HG03139 (cell line): Measurements from ENCODE around the gene IL25.
"Not testable (repeated sequence)": the region's sequence is repeated elsewhere in the genome, so short reads cannot be mapped to it uniquely, and the experiment has no call there.

Experiments
- ATAC-seq: cut with Tn5 transposase; IDR thresholded peaks from one replicate; pipeline ENCODE4 v1.9.1; 2021; ENCODE audit not compliant: unreplicated experiment

IL25 gene

DNA sequence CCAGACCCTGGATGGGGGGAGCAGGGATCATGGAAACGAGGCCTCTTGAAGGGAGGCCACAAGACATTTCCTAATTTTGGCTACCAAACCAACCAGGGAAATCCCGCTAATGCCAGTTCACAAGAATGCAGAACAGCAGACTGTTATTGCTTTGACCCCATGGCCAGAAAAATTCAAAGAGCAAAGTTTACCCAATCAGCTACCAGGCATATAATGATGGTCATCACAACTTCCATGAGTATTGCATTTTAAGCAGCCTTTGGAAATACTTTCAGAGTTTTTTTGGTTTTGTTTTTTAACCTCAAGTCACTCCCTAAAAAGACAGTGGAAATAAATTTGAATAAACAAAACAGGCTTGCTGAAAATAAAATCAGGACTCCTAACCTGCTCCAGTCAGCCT is at the start of gene IL25:
Gene IL25, plus strand, starts transcription at position 301 of the 400 bp plus-strand sequence.
- ATAC-seq: no peak

DNA sequence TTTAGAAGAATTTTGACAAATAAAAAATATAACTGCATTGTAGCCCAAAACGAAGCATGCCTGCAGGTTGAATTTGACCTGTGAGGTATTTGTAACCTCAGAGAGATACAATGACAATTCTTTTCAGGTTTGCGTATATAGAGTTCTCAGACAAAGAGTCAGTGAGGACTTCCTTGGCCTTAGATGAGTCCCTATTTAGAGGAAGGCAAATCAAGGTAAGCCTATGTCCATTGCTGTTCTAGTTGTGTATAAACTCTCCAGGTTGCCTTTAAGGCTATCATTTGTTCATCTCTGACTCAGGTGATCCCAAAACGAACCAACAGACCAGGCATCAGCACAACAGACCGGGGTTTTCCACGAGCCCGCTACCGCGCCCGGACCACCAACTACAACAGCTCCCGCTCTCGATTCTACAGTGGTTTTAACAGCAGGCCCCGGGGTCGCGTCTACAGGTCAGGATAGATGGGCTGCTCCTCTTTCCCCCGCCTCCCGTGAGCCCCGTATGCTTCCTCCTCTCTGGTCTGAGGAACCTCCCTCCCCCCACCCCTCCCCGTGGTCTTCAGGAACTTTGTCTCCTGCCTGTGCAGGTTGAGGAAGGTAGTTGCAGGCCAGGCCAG is 48.7 kb upstream of the IL25 start:
- no peak for ATAC-seq

DNA sequence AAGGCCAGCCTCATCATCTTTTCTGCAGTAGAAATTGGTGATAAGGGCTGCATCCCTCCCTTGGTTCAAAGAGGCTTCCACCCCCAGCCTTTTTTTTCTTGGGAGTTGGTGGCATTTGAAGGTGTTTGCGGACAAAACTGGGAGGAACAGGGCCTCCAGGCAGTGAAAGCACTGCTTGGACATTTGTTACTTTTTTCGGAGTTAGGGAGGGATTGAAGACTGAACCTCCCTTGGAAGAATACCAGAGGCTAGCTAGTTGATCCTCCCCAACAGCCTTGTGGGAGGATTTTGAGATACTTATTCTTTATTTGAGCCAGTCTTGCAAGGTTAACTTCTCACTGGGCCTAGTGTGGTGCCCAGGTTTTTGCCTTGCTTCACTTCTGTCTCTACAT is 48.2 kb upstream of the IL25 start:
- ATAC-seq: no peak

DNA sequence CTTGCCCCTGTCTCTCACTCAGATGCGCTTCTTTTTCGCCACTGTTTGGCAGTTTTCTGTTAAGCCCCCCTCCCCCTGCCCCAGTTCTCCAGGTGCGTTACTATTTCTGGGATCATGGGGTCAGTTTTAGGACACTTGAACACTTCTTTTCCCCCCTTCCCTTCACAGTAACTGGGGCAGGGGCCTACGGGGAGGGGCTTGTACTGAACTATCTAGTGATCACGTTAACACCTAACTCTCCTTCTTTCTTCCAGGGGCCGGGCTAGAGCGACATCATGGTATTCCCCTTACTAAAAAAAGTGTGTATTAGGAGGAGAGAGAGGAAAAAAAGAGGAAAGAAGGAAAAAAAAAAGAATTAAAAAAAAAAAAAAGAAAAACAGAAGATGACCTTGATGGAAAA is 47.6 kb upstream of the IL25 start:
- no peak for ATAC-seq

DNA sequence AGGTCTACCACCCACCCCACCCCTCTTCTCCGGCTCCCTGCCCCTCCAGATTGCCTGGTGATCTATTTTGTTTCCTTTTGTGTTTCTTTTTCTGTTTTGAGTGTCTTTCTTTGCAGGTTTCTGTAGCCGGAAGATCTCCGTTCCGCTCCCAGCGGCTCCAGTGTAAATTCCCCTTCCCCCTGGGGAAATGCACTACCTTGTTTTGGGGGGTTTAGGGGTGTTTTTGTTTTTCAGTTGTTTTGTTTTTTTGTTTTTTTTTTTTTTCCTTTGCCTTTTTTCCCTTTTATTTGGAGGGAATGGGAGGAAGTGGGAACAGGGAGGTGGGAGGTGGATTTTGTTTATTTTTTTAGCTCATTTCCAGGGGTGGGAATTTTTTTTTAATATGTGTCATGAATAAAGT is 46.9 kb upstream of the IL25 start:
- not testable (repeated sequence) for ATAC-seq

DNA sequence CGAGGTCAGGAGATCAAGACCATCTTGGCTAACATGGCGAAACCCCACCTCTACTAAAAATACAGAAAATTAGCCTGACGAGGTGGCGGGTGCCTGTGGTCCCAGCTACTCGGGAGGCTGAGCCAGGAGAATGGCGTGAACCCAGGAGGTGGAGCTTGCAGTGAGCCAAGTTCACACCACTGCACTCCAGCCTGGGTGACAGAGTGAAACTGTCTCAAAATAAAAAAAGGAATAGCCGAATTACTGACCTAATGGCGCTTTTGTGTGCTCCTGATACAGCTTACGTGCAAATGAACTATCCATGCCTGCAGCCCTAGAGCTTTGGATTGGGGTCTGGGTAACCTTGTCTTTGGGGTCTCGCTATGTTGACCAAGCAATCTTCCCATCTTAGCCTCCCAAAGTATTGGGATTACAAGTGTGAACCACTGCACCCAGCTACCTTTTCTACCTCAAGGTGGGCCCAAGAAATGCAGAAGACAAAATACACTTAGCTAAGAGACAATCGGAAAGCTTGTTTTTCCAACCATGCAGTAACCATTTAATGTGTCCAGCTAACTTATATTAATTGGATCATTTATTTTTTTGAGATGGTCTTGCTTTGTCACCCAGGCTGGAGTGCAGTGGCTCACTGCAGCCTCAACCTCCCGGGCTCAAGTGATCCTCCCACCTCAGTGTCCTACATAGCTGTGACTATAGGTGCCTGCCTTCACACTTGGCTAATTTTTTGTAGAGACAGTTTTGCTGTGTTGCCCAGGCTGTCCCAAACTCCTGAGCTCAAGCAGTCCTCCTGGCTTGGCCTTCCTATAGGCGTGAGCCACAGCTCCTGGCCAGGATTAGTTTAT is 45.9 kb upstream of the IL25 start:
- ATAC-seq: no peak

DNA sequence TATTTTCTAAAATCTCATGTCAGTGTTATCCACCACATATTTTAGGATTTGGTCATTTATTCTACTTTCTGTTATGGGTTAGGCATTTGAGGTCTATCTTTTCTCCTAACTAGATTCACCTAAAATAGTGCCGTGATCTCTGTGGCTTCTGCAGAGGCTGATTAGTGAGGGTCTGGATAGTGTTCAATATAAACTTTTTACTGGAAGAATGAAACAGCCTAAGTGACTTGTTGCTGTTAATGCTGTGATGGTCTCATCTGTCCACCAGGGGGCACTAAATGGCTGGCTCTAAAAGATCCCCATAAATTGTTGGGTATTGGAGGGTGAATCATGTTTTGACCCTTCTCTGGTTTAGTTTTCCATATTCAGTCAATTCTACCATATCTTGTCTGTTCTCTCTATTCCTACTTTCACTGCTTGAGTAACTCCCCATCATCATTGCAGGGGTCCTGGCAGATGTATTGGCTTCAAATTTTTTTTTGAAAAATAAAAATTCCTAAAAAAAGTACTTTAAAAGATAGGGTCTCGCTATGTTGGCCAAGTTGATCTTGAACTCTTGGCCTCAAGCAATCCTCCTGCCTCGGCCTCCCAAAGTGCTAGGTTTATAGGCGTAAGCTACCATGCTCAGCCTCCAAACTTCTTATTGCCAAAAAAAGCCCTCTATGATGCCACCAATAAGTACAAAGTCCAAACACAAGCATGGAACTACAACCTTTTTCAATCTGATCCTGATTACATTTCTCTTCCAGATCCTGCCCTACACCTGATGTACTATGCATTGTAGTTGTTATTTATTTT is 44.5 kb upstream of the IL25 start:
- ATAC-seq: no peak

DNA sequence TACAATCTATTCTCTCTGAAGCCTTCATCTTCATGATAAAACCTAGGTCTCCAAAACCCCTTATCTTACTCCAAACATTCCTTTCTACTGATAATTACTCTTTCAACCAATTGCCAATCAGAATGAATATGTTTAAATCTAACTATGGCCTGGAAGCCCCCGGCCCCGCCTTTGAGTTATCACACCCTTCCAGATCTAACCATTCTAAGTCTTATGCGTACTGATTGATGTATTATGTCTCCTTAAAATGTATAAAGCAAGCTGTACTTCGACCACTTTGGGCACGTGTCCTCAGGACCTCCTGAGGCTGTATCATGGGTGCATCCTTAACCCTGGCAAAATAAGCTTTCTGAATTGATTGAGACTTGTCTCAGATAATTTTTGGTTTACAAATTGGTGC is 37.0 kb upstream of the IL25 start:
- ATAC-seq: no peak

DNA sequence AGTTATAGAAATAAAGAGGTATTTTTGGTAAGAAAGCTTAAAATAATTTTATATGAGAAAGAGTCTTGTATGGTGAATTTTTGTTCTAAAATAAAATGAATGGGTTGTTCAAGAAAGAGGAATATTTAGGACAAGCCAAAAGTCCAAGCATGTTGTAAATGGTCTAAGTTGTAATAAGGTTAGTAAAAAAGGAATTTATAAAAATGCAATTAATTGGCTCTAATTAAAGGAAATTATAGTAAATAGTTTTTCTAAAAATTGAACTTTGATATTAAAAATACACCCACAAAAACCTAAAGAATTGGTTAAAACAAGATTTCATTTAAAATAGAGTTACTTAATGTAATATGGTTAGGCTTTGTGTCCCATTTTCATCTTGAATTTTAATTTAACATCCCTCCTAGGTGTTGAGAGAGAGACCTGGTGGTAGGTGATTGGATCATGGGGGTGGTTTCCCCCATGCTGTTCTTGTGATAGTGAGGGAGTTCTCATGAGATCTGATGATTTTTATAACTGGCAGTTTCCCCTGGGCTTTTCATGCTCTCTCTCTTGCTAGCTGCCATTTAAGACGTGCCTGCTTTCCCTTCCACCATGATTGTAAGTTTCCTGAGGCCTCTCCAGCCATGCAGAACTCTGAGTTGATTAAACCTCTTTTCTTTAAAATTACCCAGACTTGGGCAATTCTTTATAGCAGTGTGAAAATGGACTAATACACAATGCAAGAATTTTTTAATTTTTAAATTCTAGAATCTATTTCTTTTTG is 32.9 kb upstream of the IL25 start:
- ATAC-seq: no peak

DNA sequence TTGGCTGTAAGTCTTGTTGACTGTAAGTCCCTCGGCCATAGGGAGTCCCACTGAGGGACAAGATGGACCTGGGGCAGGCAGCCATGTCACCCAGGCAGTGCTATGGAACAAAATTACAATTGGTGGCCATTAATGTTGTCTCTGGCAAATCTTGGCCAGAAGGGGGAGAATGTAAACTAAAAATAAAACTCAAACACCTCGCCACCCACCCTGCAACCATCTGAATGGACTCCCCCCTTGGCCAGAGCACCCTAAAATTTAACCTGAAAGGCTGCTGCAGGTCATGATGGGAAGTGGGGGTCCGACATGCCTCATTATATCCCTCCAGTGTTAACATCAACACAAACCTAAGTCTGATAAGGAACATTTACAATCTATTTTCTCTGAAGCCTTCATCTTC is 28.1 kb upstream of the IL25 start:
- no peak for ATAC-seq

DNA sequence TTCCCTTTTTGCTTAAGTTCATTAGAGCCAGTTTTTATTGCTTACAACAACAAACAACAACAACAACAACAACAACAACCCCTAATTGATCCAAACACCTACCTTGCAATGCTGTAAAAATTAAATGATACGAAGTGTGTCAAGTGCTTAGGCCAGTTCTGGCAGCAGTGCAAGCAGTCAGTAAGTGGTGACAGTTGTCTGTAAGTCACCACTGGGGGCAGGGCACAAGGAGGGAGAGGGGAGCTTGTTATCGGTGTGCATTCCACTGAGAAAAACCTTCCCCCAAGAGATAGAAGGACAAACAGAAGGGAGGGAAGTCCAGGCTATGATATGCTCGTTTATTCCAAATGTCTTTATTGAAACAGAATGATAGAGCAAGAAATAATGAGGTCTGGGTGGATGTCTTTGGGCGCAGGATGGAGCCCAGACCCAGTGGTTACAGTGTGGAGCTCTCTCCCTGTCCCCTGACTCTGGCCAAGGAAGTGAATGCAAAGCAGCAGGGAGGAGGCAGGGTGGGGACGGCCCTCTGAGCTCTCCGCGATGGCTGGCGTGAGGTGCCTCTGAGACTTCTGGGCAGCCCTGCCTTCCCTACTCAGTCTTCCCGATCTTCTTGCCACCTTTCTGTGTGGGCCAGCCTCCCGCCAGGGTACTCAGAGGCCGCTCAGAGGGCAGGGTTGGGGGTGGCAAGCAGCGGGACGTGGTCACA is 26.5 kb upstream of the IL25 start:
- no peak for ATAC-seq

DNA sequence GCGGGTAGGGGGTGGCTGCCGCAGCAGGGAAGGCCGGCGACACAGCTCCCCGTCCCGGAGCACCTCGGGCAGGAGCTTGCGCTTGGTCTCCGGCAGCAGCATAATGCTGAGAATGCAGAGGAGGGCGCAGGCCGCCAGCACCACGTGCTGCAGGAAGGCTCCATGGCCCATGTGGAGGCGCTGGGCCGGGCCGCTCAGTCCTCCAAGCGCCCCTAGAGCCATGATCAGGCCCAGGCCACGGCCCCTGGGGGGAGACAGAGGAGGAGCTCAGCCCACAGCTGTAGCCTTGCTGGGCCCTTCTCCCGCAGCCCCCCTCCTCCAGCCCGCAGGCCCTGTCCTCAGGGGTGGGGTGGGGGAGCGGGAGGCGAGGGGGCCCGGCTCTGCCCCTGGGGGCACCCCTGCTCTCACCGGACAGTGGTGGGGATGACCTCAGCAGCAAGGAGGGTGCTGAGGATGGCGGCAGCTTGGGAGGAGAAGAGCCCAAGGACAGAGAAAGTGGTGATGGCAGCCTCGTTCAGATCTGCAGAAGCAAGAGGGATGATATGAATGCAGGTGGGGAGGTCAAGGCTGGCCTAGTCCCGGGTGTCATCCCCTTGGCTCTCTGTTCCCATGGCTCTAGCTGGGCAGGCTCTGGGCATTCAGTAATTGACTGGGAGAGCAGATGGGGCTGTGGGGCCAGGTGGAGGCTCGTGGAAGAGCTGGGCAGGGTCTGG is 25.8 kb upstream of the IL25 start:
- no peak for ATAC-seq

DNA sequence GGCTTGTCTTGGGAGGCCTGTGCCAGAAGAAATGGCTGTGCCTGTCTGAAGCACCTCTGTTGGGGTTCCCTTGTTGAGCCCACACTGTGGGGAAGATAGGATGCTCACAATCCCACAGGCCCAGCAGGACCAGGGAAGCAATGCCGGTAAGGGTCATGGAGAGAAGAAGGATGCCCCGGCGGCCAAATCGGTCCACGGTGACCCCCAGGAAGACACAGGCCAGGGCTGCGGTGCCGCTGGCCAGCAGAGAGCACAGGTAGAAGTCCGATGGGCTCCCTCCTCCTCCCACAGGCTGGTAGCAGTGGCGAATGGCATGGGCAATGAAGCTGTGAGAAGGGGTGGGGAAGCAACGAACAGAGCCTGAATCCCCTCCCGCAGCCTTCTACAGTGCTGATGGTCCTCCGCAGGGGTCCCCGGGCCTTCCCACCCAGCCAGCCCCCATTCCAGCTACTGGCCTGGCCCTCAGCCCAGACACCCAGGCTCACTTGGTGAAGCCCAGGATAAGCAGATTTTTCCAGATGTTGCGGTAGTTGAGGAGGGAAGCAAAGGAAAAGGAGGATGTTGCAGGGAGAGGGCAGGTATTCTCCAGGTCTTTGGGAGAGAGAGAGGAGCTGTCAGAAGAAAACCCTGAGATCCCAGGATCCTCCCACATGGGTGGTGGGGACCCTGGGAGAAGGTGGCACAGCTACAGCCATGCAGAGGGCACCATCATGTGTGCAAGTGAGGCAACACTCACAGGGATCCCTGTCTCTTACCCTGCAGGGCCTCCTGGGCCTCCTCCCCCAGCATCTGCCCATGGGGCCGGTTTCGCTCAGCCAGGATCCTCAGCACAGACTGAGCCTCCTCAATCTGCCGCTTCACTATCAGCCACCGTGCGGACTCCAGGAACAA is 25.0 kb upstream of the IL25 start:
- no peak for ATAC-seq

DNA sequence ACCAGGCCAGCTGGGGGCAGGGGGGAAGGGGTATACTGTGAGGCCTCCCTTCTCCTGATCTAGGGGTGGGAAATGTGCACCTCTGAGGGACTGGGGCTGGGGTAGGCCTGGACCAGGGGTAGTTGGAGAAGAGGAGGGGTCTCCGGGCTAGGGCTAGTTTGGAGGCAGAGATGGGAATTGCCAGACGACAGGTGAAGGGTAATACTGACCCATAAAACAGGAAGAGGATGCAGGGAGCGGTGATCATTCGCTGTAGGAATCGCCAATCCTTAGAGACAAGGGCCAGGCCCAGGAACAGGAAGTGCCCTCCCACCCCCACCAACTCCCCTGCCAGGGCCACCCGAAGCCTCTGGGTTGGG is 24.3 kb upstream of the IL25 start:
- no peak for ATAC-seq

DNA sequence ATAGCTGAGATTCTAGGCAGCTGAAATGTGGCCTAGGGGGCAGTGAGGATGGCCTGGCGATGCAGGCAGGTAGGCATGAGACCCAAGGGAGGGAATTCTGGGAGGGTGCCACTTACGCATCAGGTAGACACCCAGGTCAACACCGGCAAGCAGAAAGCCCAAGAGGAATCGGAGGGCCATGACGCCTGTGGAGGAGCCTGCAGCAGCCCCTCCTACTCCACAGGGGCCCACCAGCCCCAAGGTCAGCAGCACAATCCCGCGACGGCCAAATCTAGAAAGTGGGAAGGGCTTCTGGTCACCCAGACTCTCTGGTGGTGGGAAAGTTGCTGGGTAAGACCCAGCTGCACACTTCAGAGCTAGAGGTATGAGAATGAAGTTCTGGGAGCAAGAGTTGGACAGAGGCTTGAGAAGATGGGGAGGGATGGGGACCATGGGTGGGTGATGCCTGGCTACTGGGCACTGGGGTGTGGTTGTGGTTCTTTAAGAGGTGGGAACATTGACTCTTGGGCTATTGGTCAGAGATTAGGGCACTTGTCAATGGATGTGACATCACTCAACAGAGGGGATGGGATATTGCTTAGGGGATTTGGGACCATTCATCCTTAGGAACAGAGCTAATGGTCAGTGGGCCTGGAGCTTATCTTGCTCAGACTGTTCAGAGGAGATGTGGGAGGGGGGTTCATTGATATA is 23.3 kb upstream of the IL25 start:
- no peak for ATAC-seq

DNA sequence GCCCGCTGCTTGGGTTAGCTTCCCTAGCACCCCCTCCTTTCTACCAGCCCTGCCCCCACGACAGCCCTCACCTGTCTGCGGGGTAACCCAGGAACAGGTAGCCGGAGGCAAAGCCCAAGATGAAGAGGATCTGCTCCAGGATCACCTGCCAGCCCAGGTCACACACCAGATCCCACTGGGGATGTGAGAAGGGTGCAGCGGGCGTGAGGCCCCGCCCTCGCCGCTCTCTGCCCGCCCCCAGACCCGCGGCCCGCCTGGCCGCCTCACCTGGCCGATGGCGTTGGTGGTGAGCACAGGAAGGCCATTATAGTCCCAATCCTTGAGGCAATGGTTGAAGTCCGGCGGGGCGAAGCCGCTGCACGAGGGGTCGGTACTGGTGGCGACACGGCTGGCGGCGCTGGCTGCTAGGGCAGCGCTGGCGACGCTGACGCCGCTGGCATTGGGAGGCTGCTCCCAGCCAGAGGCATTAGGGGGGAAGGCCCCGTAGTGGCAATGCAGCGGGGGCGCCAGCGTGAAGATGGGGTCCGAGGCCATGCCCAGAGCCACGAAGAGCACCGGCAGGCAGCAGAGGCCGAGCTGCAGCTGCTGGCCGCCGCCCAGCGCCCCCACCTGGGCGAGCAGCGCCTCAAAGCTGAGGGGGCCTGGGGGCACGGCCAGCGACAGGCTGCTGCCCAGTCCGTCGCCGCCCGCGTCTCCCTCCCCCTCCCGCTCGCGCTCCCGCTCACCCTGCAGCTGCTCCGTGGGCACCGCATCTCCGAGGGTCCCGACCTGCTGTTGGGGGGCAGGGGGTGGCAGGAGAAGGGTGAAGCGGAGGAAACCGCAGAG is 20.7 kb upstream of the IL25 start:
- no peak for ATAC-seq
